IPS-NIHi11 (cell line): Measurements from ENCODE around the gene BRI3BP.
A peak's percentile ranks its signal among the peaks of the same experiment; 100 is the strongest.
"Not testable (repeated sequence)": the region's sequence is repeated elsewhere in the genome, so short reads cannot be mapped to it uniquely, and the experiment has no call there.

Experiments used
- DNase-seq: peaks from one replicate; pipeline ENCODE4 v3.0.0; 2012; ENCODE audit warnings: mixed read lengths, low spot score

BRI3BP gene

DNA sequence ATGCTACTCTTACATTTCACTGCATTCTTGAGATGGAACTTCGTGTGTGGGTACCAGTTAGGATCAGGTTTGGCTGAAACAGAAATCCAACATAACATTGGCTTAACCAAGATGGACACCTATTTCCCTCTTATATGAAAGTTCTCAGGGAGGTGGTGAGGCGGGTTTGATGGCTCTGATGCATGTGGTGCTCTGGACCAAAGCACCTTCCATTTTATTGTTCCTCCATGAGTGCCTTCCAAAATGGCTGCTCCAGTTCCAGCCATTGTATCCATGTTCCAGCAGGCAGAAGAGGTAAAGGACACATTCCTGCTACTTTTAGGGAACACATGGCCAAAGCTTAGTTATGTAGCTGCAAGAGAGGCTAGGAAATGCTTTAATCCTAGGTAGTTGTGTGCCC is 29.6 kb downstream of the BRI3BP start:
- no peak for DNase-seq

DNA sequence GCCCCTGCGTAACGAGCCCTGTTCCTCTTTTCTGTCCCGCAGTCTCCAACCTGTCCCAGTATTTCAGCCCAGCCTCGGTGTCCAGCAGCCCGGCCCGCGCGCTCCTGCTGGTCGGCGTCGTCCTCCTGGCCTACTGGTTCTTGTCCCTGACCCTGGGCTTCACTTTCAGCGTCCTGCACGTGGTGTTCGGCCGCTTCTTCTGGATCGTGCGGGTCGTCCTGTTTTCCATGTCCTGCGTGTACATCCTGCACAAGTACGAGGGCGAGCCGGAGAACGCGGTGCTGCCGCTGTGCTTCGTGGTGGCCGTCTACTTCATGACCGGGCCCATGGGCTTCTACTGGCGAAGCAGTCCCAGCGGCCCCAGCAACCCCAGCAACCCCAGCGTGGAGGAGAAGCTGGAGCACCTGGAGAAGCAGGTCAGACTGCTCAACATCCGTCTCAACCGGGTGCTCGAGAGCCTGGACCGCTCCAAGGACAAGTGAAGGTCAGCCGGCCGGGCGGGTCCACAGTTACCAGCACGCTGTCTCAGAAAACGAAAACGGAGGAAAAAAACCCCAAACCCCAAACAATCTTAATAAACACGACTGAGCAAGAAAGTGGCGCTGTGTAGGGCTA is 31.6 kb downstream of the BRI3BP start:
- no peak for DNase-seq

DNA sequence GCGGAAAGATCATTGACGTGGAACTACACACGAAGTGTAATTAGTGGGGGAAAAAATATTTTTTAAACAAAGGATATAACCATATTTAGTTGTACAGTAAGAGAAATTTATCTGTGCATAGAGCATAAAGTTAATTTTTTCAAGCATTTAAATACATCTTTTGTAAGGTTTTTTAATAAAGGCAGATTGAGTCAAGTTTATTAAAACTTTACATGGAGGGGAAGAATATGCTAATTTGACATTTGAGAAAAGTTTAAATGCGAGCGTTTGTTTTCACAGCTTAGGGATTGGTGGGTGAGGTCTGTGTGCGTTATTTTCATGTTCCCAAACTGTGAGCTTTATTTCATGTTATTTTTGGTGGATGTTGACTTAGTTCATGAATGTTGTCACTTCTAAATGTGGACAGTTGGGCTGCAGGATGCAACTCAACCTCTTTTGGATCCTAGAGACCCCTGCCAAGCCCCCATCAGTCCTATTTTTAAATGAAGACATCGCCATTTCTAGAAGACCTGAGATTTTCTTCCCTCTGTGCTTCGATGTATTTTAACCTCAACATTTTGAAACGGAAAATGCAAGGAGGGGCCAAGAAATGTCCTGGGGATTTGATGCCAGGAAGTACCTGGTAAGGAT is 32.3 kb downstream of the BRI3BP start:
- no peak for DNase-seq

DNA sequence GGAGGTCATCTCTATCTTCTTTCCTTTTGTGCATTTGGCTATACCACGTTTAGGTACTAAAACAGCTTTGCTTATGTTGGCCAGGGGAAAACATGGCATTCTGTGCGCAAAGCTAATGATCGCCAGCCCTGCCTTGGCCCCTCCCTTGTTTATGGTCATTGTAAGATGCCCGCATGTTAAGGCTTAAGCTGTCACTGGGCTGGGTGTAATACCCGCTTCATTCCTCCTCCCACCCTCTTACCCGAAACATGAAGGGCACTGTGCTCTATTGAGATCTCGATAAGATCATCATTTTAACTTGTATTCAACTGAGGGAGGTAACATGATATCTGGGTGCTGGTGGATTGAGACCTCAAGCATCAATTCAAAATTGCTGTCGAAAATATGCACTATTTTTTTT is 34.7 kb downstream of the BRI3BP start:
- DNase-seq = no peak

DNA sequence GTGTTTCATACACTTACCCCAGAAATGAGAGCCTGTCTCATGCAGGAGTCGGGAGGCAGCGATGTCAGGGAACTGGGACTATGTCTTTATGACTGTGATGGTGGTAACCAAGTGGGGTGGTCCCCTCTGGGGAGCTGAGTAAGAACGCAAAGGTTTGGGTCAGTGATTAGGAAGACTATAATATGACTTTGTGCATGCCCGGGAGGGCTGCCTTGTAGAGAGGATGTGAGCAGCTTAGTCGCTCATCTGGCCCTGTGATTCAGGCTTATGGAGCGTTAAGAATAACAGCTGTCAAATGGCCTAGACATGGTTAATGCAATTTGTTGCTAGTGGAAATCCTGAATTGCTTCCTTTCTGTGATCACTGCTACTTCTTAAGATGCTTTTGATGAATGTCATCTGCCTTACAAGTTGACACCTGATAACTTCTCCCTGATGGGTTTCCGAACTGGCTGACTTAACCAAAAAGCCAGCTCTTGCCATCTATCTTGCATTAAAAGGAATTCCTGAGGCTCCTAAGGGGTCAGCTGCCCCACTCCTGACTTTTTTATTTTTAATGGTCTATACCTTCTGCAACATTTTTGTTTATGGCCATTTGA is 36.4 kb downstream of the BRI3BP start:
- no peak for DNase-seq

GRCh38 chr12:125031471-125031870 is 38.0 kb downstream of the BRI3BP start:
- DNase-seq = not testable (repeated sequence)

DNA sequence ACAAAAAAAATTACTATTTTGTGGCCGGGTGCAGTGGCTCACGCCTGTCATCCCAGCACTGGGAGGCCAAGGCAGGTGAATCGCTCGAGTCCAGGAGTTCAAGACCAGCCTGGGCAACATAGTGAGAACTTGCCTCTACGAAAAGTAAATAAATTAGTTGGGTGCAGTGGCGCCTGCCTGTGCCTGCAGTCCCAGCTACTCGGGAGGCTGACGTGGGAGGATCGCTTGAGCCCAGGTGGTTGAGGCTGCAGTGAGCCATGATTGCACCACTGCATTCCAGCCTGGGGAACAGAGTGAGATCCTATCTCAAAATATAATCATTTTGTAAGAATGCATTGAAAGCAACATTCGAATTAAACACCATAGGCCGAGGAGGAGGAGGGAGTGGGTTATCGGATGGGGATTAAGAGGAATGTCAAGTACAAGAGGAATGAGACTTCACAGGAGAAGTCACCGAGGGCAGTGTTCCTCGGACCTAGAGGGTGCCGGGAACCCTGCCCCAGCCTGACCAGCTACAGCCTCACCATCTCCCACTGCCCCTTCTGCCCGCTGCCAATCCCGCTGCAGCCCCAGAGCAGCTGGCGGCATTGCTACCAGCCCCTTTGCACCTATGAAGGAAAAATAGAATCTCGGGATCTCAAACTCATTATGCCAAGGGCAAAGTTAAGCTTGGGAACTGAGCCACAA is 39.2 kb downstream of the BRI3BP start:
- no peak for DNase-seq

DNA sequence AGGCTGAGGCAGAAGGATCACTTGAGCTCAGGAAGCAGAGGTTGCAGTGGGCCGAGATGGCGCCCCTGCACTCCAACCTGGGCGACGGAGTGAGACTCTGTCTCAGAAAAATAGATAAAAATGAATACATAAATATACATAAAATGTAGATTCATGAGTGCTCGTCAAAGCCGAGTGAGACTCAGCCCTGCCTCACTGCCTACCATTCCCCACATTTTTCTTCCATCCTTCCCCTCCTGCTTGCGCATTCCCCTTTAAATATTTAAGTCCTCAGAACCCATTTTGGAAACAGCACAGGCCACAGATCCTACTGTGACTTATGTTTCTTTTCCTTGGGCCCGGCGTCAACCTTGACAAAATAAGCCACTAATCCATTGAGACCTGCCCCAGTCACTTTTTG is 39.8 kb downstream of the BRI3BP start:
- DNase-seq = no peak

DNA sequence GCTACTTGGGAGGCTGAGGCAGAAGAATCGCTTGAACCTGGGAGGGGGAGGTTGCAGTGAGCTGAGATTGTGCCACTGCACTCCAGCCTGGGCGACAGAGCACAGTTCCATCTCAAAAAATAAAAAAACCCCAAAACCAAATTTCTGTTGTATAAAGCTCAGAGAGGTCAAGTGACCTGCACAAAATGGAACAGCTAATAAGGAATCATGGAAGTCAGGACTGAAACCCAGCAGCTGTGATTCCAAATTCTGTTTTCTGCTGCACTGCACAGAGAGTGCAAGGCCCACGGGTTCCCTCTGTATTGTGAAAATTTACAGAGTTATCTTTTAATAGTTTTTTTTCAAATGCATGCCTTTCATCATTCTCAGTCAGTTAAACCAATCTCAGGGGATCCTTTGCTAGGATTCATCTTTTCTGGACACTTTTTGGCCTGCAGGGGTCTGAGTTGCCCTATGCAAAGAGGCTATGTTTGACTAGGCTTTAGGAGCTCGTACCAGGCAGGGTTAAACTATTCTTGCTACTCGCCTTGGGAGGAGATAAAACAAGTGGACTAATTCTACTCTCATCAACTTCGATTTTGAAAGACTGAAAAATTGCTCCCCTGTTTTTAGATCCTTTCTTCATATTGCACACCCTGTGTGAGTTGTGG is 45.7 kb downstream of the BRI3BP start:
- no peak for DNase-seq

- no peak for DNase-seq
Observed at GRCh38 chr12:125049093-125049458, 55.6 kb downstream of the BRI3BP start.

DNA sequence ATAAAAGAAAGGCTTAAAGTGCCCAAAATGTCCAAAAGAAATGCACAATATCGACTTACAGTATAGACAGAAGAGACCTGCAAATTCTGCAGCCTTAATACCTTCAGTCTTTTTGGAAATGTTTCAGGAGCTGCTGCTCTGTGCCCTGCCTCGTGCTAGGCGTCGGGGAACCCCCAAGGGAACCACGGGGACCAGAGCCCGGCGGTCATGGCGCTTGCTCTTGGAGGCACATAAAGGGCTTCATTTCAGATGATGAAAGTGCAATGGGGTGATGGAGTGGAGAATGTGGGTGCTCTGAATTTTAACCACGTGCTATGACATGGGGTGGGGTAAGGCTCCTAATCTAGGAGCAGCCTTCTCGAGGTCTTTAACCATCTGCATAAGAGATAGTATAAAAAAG is 57.0 kb downstream of the BRI3BP start:
- no peak for DNase-seq

GRCh38 chr12:125050868-125051267 is 57.4 kb downstream of the BRI3BP start:
- DNase-seq = no peak

GRCh38 chr12:125053821-125054220 is 60.4 kb downstream of the BRI3BP start:
- no peak for DNase-seq

DNA sequence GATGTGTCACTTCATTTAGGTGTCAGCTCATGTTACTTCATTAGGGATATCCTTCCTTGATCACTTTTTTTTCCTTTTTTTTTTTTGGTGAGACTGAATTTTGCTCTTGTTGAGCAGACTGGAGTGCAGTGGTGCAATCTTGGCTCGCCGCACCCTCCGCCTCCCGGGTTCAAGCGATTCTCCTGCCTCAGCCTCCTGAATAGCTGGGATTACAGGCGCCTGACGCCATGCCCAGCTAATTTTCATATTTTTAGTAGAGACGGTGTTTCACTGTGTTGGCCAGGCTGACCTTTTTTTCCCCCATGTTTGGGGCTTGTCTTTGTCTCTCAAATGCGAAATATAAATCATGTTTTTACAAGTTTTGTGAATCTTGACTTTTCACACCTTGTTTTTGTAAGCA is 62.1 kb downstream of the BRI3BP start:
- no peak for DNase-seq

DNA sequence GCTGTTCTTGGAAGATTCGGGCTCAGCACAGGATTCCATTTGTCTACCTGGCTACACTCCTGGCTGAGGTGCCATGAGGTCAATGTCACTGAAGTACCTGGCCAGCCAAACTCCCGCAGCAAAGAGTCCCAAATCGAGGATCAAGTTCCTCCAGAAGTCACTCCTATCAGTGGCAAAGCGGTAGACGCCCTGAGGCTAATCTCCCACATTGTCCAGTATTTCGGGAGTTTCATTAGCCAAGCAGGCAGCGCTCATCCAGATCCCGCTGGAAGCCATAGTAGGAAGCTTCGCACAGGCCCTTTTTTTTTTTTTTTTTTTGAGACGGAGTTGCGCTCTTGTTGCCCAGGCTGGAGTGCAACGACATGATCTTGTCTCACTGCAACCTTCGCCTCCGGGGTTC is 62.9 kb downstream of the BRI3BP start:
- DNase-seq = no peak

- DNase-seq = no peak
Observed at GRCh38 chr12:125057708-125058107, 64.3 kb downstream of the BRI3BP start.

DNA sequence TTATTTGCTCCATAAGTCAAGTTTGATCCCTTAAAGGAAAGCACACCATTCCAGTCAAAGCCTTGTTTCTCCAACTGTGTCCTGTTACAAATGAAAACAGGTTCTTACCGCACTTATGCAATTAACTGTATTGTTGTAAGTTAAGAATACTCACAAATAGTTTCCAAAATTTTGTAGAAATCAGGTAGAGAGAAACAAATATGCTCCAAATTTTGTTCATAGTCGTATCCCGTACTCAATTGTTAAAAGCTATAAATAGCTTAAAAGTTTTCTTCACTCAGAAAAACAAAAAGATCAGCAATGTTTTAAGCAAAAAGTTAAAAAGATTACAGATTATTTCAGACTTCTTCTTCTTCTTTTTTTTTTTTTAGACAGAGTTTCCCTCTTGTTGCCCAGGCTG is 67.8 kb downstream of the BRI3BP start:
- no peak for DNase-seq

GRCh38 chr12:125063522-125063921 is 70.1 kb downstream of the BRI3BP start:
- DNase-seq = not testable (repeated sequence)

- DNase-seq = no peak
Observed at GRCh38 chr12:125064492-125064891, 71.0 kb downstream of the BRI3BP start.

DNA sequence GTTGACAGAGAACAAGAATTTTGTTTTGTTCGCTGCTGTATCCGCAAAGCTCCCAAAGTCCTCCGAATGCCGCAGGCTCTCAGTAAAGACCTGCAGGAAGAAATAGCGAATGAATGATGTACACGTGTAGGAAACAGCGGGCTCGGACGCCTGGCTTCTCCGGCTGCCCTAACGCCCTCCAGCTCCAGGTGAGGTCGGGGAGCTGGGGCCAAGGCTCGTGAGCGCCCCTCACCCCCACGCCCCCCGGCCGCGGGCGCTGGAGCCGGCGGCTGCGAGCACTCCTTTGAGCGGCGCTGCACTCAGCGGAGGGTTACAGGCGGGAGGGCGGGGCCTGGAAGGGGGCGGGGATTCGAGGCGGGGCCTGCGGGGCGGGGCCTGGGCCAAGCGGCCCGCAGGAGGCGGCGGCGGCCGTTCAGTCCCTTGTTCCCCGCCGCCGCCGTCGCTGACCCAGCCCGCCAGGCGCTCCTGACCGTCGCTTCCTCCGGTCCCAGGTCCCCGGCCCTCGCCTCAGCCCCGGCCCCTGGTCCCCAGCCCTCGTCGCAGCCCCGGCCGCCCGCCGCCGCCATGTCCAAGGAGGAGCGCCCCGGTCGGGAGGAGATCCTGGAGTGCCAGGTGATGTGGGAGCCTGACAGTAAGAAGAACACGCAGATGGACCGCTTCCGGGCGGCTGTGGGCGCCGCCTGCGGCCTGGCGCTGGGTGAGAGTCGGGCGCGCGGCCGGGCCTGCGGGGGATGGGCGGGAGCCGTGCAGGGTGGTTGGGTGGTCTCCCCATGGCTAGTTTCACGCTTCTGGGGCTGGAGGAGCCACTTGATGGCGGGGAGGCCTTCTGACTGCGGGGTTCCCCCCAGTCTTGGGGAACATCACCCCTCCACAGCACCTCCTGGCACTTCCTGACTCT is 71.8 kb downstream of the BRI3BP start, which contains the start of gene AACS:
Gene AACS (plus strand): TSS at position 415 of the 898 bp plus-strand sequence. CDS start 150 bp downstream, at position 565.
- DNase-seq = peak; percentile 97

GRCh38 chr12:125065919-125066570 is 72.6 kb downstream of the BRI3BP start:
- no peak for DNase-seq
